Fibroblast of the conjunctiva (primary cell): ENCODE data around the gene DDX49.
"Not testable (repeated sequence)": the region's sequence is repeated elsewhere in the genome, so short reads cannot be mapped to it uniquely, and the experiment has no call there.

Source experiments
- DNase-seq: peaks from one replicate; pipeline ENCODE4 v3.0.0-alpha.2; 2010; ENCODE audit warnings: low read depth

Gene DDX49

GRCh38 chr19:18910801-18911436 is 8.6 kb upstream of the DDX49 start:
- DNase-seq = no peak

GRCh38 chr19:18912933-18913332 is 6.6 kb upstream of the DDX49 start:
- DNase-seq = no peak

GRCh38 chr19:18913466-18913865 is 6.0 kb upstream of the DDX49 start:
- no peak for DNase-seq

- DNase-seq = peak; percentile 23
Observed at GRCh38 chr19:18915639-18916038, 3.9 kb upstream of the DDX49 start.

GRCh38 chr19:18917593-18917992 is 1.9 kb upstream of the DDX49 start:
- not testable (repeated sequence) for DNase-seq

GRCh38 chr19:18919900-18920214 is 342 bp downstream of the DDX49 start:
- DNase-seq = no peak

- no peak for DNase-seq
Observed at GRCh38 chr19:18920400-18920799, 885 bp downstream of the DDX49 start.

GRCh38 chr19:18921593-18921992 is 2.1 kb downstream of the DDX49 start:
- no peak for DNase-seq

- no peak for DNase-seq
Observed at GRCh38 chr19:18922228-18922985, 2.9 kb downstream of the DDX49 start.

- DNase-seq = no peak
Observed at GRCh38 chr19:18924684-18925213, 5.2 kb downstream of the DDX49 start.

GRCh38 chr19:18928018-18928805 is 8.7 kb downstream of the DDX49 start:
- DNase-seq = no peak

GRCh38 chr19:18929311-18929710 is 9.8 kb downstream of the DDX49 start:
- DNase-seq = no peak

- DNase-seq = no peak
Observed at GRCh38 chr19:18931316-18932162, 12.0 kb downstream of the DDX49 start.

- DNase-seq = peak; percentile 9
Observed at GRCh38 chr19:18932216-18932841, 12.8 kb downstream of the DDX49 start.

GRCh38 chr19:18933297-18933696 is 13.8 kb downstream of the DDX49 start:
- no peak for DNase-seq

GRCh38 chr19:18939163-18939562 is 19.6 kb downstream of the DDX49 start:
- DNase-seq = no peak

- DNase-seq = peak; percentile 37
Observed at GRCh38 chr19:18939922-18940768, 20.6 kb downstream of the DDX49 start.

- no peak for DNase-seq
Observed at GRCh38 chr19:18940769-18941627, 21.5 kb downstream of the DDX49 start, which contains the start of gene HOMER3. TSS of gene HOMER3 (minus strand) at chr19:18941217. CDS start at chr19:18938982, 2,235 bp downstream.

GRCh38 chr19:18941628-18942354 is 22.3 kb downstream of the DDX49 start:
- DNase-seq = no peak
